Sigmoid colon (tissue), 7 donors: ENCODE results near the gene CLDN10. TPM values are rescaled to one million over a fixed set of nuclear protein-coding genes. Genes with fewer than 3 reads are reported as not detected.

ENCODE experiments used
- DNase-seq: peaks from one replicate; pipeline ENCODE4 v3.0.0-alpha.2; 2019
- H3K27ac ChIP-seq, 4 donors: fragments of 200-600 bp; sonication (generic); one replicate each; pipeline ENCODE4 v1.5.1; 2016 to 2019; ENCODE audit warnings: mild to moderate bottlenecking in 1 of 4
- H3K27me3 ChIP-seq, 3 donors: fragments of 200-600 bp; sonication (generic); one replicate each; pipeline ENCODE4 v1.5.1; 2019; ENCODE audit warnings: mild to moderate bottlenecking in 1 of 3
- H3K36me3 ChIP-seq, 4 donors: fragments of 200-600 bp; sonication (generic); one replicate each; pipeline ENCODE4 v1.5.1; 2016 to 2019
- H3K4me1 ChIP-seq, 4 donors: fragments of 200-600 bp; sonication (generic); one replicate each; pipeline ENCODE4 v1.5.1; 2017 to 2019
- H3K4me3 ChIP-seq, 4 donors: fragments of 200-600 bp; sonication (generic); one replicate each; pipeline ENCODE4 v1.5.1; 2017 to 2019; ENCODE audit warnings: mild to moderate bottlenecking in 2 of 4, moderate library complexity in 1 of 4
- H3K9me3 ChIP-seq, 4 donors: fragments of 200-600 bp in 3 of 4; sonication (generic) in 3 of 4; one replicate each; pipeline versions ENCODE4 v1.5.1 to v1.6.1; 2013 to 2019
- CTCF ChIP-seq, 4 experiments: fragments of 450-650 bp in 3 of 4; fragments of 200-600 bp in 1 of 4; IDR thresholded peaks; one replicate each; pipeline ENCODE4 v1.5.1; 2016 to 2019; ENCODE audit warnings: antibody characterized with exemption in 4 of 4, mild to moderate bottlenecking in 3 of 4, moderate library complexity in 2 of 4
- EP300 ChIP-seq, 4 donors: sonication (generic); formaldehyde crosslinking; IDR thresholded peaks; one replicate each; pipeline ENCODE4 v1.6.1; 2017; ENCODE audit warnings: antibody characterized with exemption in 4 of 4
- POLR2A ChIP-seq, 2 donors: fragments of 450-650 bp; IDR thresholded peaks; one replicate each; pipeline ENCODE4 v1.6.1; 2016; ENCODE audit warnings: antibody characterized with exemption in 2 of 2, mild to moderate bottlenecking in 2 of 2, moderate library complexity in 2 of 2
- POLR2AphosphoS5 ChIP-seq, 4 donors: sonication (generic); formaldehyde crosslinking; IDR thresholded peaks; one replicate each; pipeline ENCODE4 v1.6.1; 2017; ENCODE audit warnings: antibody characterized with exemption in 4 of 4
- WGBS, 2 donors: extraction: QIAGEN DNeasy Blood & Tissue Kit; methylation state at CpG; one replicate each; pipeline ENCODE4 v1.1.7; 2013; 5-methylcytosine and 5-hydroxymethylcytosine counted together
- intact Hi-C: fragments of 100-400 bp; cut with DNase I; formaldehyde crosslinking; loops from one replicate; pipeline ENCODE4 v1.15.1; 2023
- polyA plus RNA-seq, 3 donors: library from polyadenylated mRNA; stranded (reverse); fragments of 200-250 nt; gene quantifications; one replicate each; pipeline ENCODE4 v1.2.3, GENCODE V29; 2013
- total RNA-seq, 4 donors: library from RNA; depleted of rRNA; stranded (reverse); fragments of >200 nt; gene quantifications; one replicate each; pipeline ENCODE4 v1.1.0, GENCODE V29; 2016
- donor health status: healthy with polysubstance abuse.
- donor health status: Bipolar disorder and iron deficiency.
- donor health status: healthy.

Gene CLDN10
- total and polyA plus RNA-seq, 7 donors: 0.20 to 1.5 (median 0.36) TPM; not detected in 4

GRCh38 chr13:95601216-95601615 lies 48.7 kb downstream of the CLDN10 start:
- WGBS, 2 donors: 72 to 73% methylated on average over 2 of the region's 2 CpGs
- peaks cover 0 to 10% (median 0%) of the 10 kb centered on the region in 4 donors for H3K4me1 ChIP-seq
- TF ChIP-seq POLR2AphosphoS5 (IDR thresholded peaks at IDR 0.05) (no peak), CTCF (IDR thresholded peaks at IDR 0.05) (no peak), POLR2A (IDR thresholded peaks at IDR 0.05) (no peak), EP300 (IDR thresholded peaks at IDR 0.05) (no peak)
- H3K9me3 ChIP-seq: no peaks in the 10 kb centered on the region
- no peak for DNase-seq
- no peak overlapping the region for H3K4me3 ChIP-seq
- no peaks in the 10 kb centered on the region for H3K27me3 ChIP-seq
- intact Hi-C loops: no loop called here
- no peak overlapping the region for H3K27ac ChIP-seq
- peaks cover 0 to 36% (median 0%) of the 10 kb centered on the region in 4 donors for H3K36me3 ChIP-seq

- WGBS, 2 donors: 90 to 91% methylated on average over 6 of the region's 6 CpGs
- Histone ChIP-seq H3K9me3 (no peaks in the 10 kb centered on the region), H3K27me3 (no peaks in the 10 kb centered on the region), H3K4me3 (no peak overlapping the region), H3K4me1 (peaks cover 0 to 10% (median 0%) of the 10 kb centered on the region in 4 donors), H3K36me3 (peaks cover 0 to 36% (median 0%) of the 10 kb centered on the region in 4 donors), H3K27ac (no peak overlapping the region)
- DNase-seq: no peak
- no peak for TF ChIP-seq EP300 (IDR thresholded peaks at IDR 0.05)
- TF ChIP-seq CTCF (IDR thresholded peaks at IDR 0.05): no peak
- no peak for TF ChIP-seq POLR2AphosphoS5 (IDR thresholded peaks at IDR 0.05)
- no peak for TF ChIP-seq POLR2A (IDR thresholded peaks at IDR 0.05)
- intact Hi-C loops: no loop called here
Observed at GRCh38 chr13:95601906-95602305, 49.4 kb downstream of the CLDN10 start.

- intact Hi-C loops: no loop called here
- Histone ChIP-seq H3K4me3 (no peak overlapping the region), H3K4me1 (peaks cover 0 to 15% (median 2%) of the 10 kb centered on the region in 4 donors), H3K36me3 (peaks cover 0 to 26% (median 0%) of the 10 kb centered on the region in 4 donors), H3K9me3 (no peaks in the 10 kb centered on the region), H3K27ac (peak overlapping the region in 2 of 4 donors; percentile 43 to 46), H3K27me3 (no peaks in the 10 kb centered on the region)
- 40 to 74% methylated on average over 12 of the region's 12 CpGs for WGBS, 2 donors
- no peak for TF ChIP-seq EP300 (IDR thresholded peaks at IDR 0.05)
- TF ChIP-seq CTCF (IDR thresholded peaks at IDR 0.05): no peak
- TF ChIP-seq POLR2A (IDR thresholded peaks at IDR 0.05): no peak
- TF ChIP-seq POLR2AphosphoS5 (IDR thresholded peaks at IDR 0.05): no peak
- DNase-seq: no peak
Observed at GRCh38 chr13:95603887-95604555, 51.5 kb downstream of the CLDN10 start.

- 82 to 95% methylated on average over 3 of the region's 3 CpGs for WGBS, 2 donors
- no peak overlapping the region for H3K4me3 ChIP-seq
- H3K27me3 ChIP-seq: no peaks in the 10 kb centered on the region
- TF ChIP-seq CTCF (IDR thresholded peaks at IDR 0.05): no peak
- TF ChIP-seq POLR2A (IDR thresholded peaks at IDR 0.05): no peak
- TF ChIP-seq EP300 (IDR thresholded peaks at IDR 0.05): no peak
- no peak for TF ChIP-seq POLR2AphosphoS5 (IDR thresholded peaks at IDR 0.05)
- intact Hi-C loops: no loop called here
- H3K27ac ChIP-seq: peak overlapping the region in 2 of 4 donors; percentile 43 to 46
- peaks cover 0 to 20% (median 2%) of the 10 kb centered on the region in 4 donors for H3K4me1 ChIP-seq
- no peaks in the 10 kb centered on the region for H3K9me3 ChIP-seq
- peaks cover 0 to 21% (median 0%) of the 10 kb centered on the region in 4 donors for H3K36me3 ChIP-seq
- DNase-seq: no peak
Observed at GRCh38 chr13:95604556-95604915, 52.0 kb downstream of the CLDN10 start.
